CD14-positive monocyte (primary cell): ENCODE results near the gene UVRAG. TPM values are rescaled to one million over a fixed set of nuclear protein-coding genes. Genes with fewer than 3 reads are reported as not detected.

Source experiments
- DNase-seq, 3 donors: peaks; one replicate each; pipeline ENCODE4 v3.0.0-alpha.2; 2011 to 2022
- H2AFZ ChIP-seq: 2 replicates; pipeline ENCODE4 v1.6.0; 2012; ENCODE audit warnings: mild to moderate bottlenecking, low read depth, low read length, inconsistent platforms; ENCODE audit not compliant: insufficient read depth, poor library complexity, severe bottlenecking
- H3K27ac ChIP-seq, 2 donors: 1 replicate in 1 of 2; 2 replicates in 1 of 2; pipeline ENCODE4 v1.5.1; 2012 to 2013; ENCODE audit warnings: low read length in 2 of 2, control low read depth in 1 of 2, inconsistent platforms in 1 of 2, low read depth in 1 of 2, mild to moderate bottlenecking in 1 of 2
- H3K27me3 ChIP-seq, 2 donors: one replicate each; pipeline versions ENCODE4 v1.6.0 to v1.6.1; 2011 to 2013; ENCODE audit warnings: low read length in 2 of 2; ENCODE audit not compliant: control insufficient read depth in 2 of 2, insufficient read depth in 2 of 2
- H3K36me3 ChIP-seq, 2 donors: replicated peaks in 1 of 2; 1 replicate in 1 of 2; 2 replicates in 1 of 2; pipeline versions ENCODE4 v1.5.1 to v1.6.1; 2012 to 2013; ENCODE audit warnings: low read length in 2 of 2, control low read depth in 1 of 2, inconsistent platforms in 1 of 2, mild to moderate bottlenecking in 1 of 2; ENCODE audit not compliant: insufficient read depth in 2 of 2, control insufficient read depth in 1 of 2
- H3K4me1 ChIP-seq, 2 donors: 1 replicate in 1 of 2; 2 replicates in 1 of 2; pipeline versions ENCODE4 v1.5.1 to v1.6.1; 2012 to 2013; ENCODE audit warnings: low read length in 2 of 2, control low read depth in 1 of 2, inconsistent platforms in 1 of 2, mild to moderate bottlenecking in 1 of 2, moderate library complexity in 1 of 2; ENCODE audit not compliant: insufficient read depth in 2 of 2, control insufficient read depth in 1 of 2
- H3K4me2 ChIP-seq: replicated peaks from 2 replicates; pipeline ENCODE3; 2012; ENCODE audit warnings: low read length, moderate library complexity, mild to moderate bottlenecking; ENCODE audit not compliant: poor library complexity, severe bottlenecking; ENCODE audit errors: extremely low read depth
- H3K4me3 ChIP-seq, 3 experiments: fragments of 200-600 bp in 1 of 3; sonication (generic) in 1 of 3; replicated peaks in 1 of 3; 1 replicate in 2 of 3; 2 replicates in 1 of 3; pipeline ENCODE4 v1.5.1; 2011 to 2013; ENCODE audit warnings: low read length in 3 of 3, mild to moderate bottlenecking in 3 of 3, control low read depth in 2 of 3, low read depth in 2 of 3, inconsistent platforms in 1 of 3, moderate library complexity in 1 of 3
- H3K79me2 ChIP-seq: 2 replicates; pipeline ENCODE4 v1.6.0; 2012; ENCODE audit warnings: mild to moderate bottlenecking, control low read depth, inconsistent platforms, low read length, moderate library complexity; ENCODE audit not compliant: insufficient read depth
- H3K9ac ChIP-seq: 2 replicates; pipeline ENCODE4 v1.6.0; 2017; ENCODE audit warnings: low read length, mild to moderate bottlenecking; ENCODE audit not compliant: insufficient read depth, poor library complexity, severe bottlenecking
- H3K9me3 ChIP-seq, 2 donors: replicated peaks in 1 of 2; 1 replicate in 1 of 2; 2 replicates in 1 of 2; pipeline versions ENCODE4 v1.5.1 to v1.6.1; 2012 to 2013; ENCODE audit warnings: low read length in 2 of 2, control low read depth in 1 of 2; ENCODE audit not compliant: control insufficient read depth in 1 of 2, insufficient read depth in 1 of 2
- H4K20me1 ChIP-seq: 2 replicates; pipeline ENCODE4 v1.6.0; 2012; ENCODE audit warnings: mild to moderate bottlenecking, low read length, control low read depth, moderate library complexity; ENCODE audit not compliant: insufficient read depth
- H3K27ac Mint-ChIP-seq, 7 donors: one replicate each; pipeline ENCODE4 v1.8.0; 2020; ENCODE audit warnings: mild to moderate bottlenecking in 7 of 7, mixed read lengths in 7 of 7, moderate library complexity in 6 of 7, inconsistent platforms in 2 of 7
- H3K27me3 Mint-ChIP-seq, 3 donors: one replicate each; pipeline ENCODE4 v1.8.0; 2021 to 2022; ENCODE audit warnings: low read depth in 3 of 3, mild to moderate bottlenecking in 3 of 3, mixed read lengths in 3 of 3, moderate library complexity in 3 of 3, inconsistent platforms in 1 of 3
- H3K36me3 Mint-ChIP-seq, 2 donors: one replicate each; pipeline ENCODE4 v1.8.0; 2020; ENCODE audit warnings: mixed read lengths in 2 of 2, inconsistent platforms in 1 of 2, mild to moderate bottlenecking in 1 of 2
- H3K4me1 Mint-ChIP-seq: one replicate; pipeline ENCODE4 v1.8.0; 2020; ENCODE audit warnings: mild to moderate bottlenecking, mixed read lengths
- H3K4me3 Mint-ChIP-seq, 2 donors: one replicate each; pipeline ENCODE4 v1.8.0; 2020; ENCODE audit warnings: mild to moderate bottlenecking in 2 of 2, mixed read lengths in 2 of 2, moderate library complexity in 1 of 2
- H3K9me3 Mint-ChIP-seq, 7 donors: one replicate each; pipeline ENCODE4 v1.8.0; 2020 to 2022; ENCODE audit warnings: mixed read lengths in 7 of 7, mild to moderate bottlenecking in 6 of 7, moderate library complexity in 6 of 7, inconsistent platforms in 2 of 7
- CTCF ChIP-seq: fragments of 200-600 bp; IDR thresholded peaks from one replicate; pipeline ENCODE4 v1.8.0; 2022; ENCODE audit warnings: antibody characterized with exemption, mild to moderate bottlenecking
- WGBS: methylation state at CpG from one replicate; pipeline ENCODE4 v1.1.5; 2013; ENCODE audit warnings: missing lambda C conversion rate; ENCODE audit not compliant: insufficient coverage; 5-methylcytosine and 5-hydroxymethylcytosine counted together
- intact Hi-C, 2 donors: fragments of 100-400 bp; cut with micrococcal nuclease; formaldehyde crosslinking; loops; one replicate each; pipeline versions ENCODE4 v1.15.0 to v1.15.1; 2023
- polyA plus RNA-seq, 3 donors: library from polyadenylated mRNA; depleted of rRNA in 1 of 3; unstranded in 2 of 3; stranded (reverse) in 1 of 3; fragments of 300-500 nt in 2 of 3; fragments of >200 nt in 1 of 3; fragmentation: Illumina TruSeq in 2 of 3; gene quantifications; 1 replicate in 2 of 3; 2 replicates in 1 of 3; pipeline ENCODE4 v1.2.3, GENCODE V29; 2012 to 2021

Gene UVRAG
- polyA plus RNA-seq, 3 donors = 13.7 to 20.5 (median 20.0) TPM

- peaks cover 34% of the 10 kb centered on the region for H3K79me2 ChIP-seq
- no peak for TF ChIP-seq CTCF
- peak overlapping the region in 1 of 2 donors; percentile 14 for H3K27ac ChIP-seq
- no peak for DNase-seq
- Mint-ChIP-seq H3K27me3 (no peaks in the 10 kb centered on the region), H3K36me3 (peaks cover 17 to 23% of the 10 kb centered on the region in 2 donors), H3K9me3 (no peaks in the 10 kb centered on the region), H3K4me3 (no peak overlapping the region), H3K27ac (no peak overlapping the region), H3K4me1 (no peaks in the 10 kb centered on the region)
- no CpG with 5 or more reads among the region's 2 CpGs for WGBS
- H3K9me3 ChIP-seq = no peaks in the 10 kb centered on the region
- H3K27me3 ChIP-seq = no peaks in the 10 kb centered on the region
- H4K20me1 ChIP-seq = peaks cover 53% of the 10 kb centered on the region
- no peaks in the 10 kb centered on the region for H3K4me1 ChIP-seq
- H3K9ac ChIP-seq = no peak overlapping the region
- H3K4me2 ChIP-seq = no peak overlapping the region
- no peak overlapping the region for H3K4me3 ChIP-seq
- intact Hi-C loops = no loop called here
- no peak overlapping the region for H2AFZ ChIP-seq
- peaks cover 0 to 27% of the 10 kb centered on the region in 2 donors for H3K36me3 ChIP-seq
Measured at GRCh38 chr11:75919525-75919924, 104.5 kb downstream of the UVRAG start.

GRCh38 chr11:75920848-75921247 lies 105.8 kb downstream of the UVRAG start:
- no peaks in the 10 kb centered on the region for H3K9me3 ChIP-seq
- H3K4me2 ChIP-seq = no peak overlapping the region
- H3K4me3 ChIP-seq = no peak overlapping the region
- peaks cover 0 to 33% of the 10 kb centered on the region in 2 donors for H3K36me3 ChIP-seq
- H4K20me1 ChIP-seq = peaks cover 57% of the 10 kb centered on the region
- Mint-ChIP-seq H3K4me1 (peaks cover under 1% of the 10 kb centered on the region), H3K27me3 (no peaks in the 10 kb centered on the region), H3K9me3 (no peaks in the 10 kb centered on the region), H3K36me3 (peaks cover 21 to 22% of the 10 kb centered on the region in 2 donors), H3K4me3 (no peak overlapping the region), H3K27ac (no peak overlapping the region)
- H3K27me3 ChIP-seq = no peaks in the 10 kb centered on the region
- peaks cover 36% of the 10 kb centered on the region for H3K79me2 ChIP-seq
- H3K27ac ChIP-seq = no peak overlapping the region
- no peak overlapping the region for H3K9ac ChIP-seq
- TF ChIP-seq CTCF = no peak
- no peak overlapping the region for H2AFZ ChIP-seq
- intact Hi-C loops = no loop called here
- no peaks in the 10 kb centered on the region for H3K4me1 ChIP-seq
- no peak for DNase-seq
- WGBS = no CpG with 5 or more reads among the region's 1 CpG
